Endothelial cell of umbilical vein (primary cell): ENCODE measurements around the gene NEMP1. TPM values are rescaled to one million over a fixed set of nuclear protein-coding genes. Genes with fewer than 3 reads are reported as not detected.

Experiments
- BruUV-seq: library from RNA; stranded (reverse); fragments of 400-500 nt; replicated peaks from 2 replicates; lab custom pipeline; 2021; lab: Mats Ljungman, UMichigan
- CTCF ChIA-PET: fragments of 300-600, 350-600 bp; sonication (Branson Sonifier 250); formaldehyde crosslinking; loops from one replicate; lab custom pipeline; 2021; ENCODE audit warnings: antibody characterized with exemption, inconsistent platforms; lab: Charles Lee
- POLR2A ChIA-PET: fragments of 300-600, 350-600 bp; sonication (Branson Sonifier 250); formaldehyde crosslinking; loops from one replicate; lab custom pipeline; 2021; ENCODE audit warnings: antibody characterized with exemption, inconsistent platforms; lab: Charles Lee
- DNase-seq: peaks from one replicate; pipeline ENCODE4 v3.0.0-alpha.2; 2011; ENCODE audit warnings: low read depth, low spot score
- FAIRE-seq: peaks from 2 replicates; lab custom pipeline; 2011; peaks lifted over from hg19 to GRCh38; lab: Jason Lieb, UNC
- H2AFZ ChIP-seq: 2 replicates; pipeline ENCODE4 v1.6.0; 2012; ENCODE audit warnings: low read depth, low read length, control low read depth, inconsistent platforms
- H3K27ac ChIP-seq: 2 replicates; pipeline ENCODE4 v1.5.1; 2011; ENCODE audit warnings: low read depth, mild to moderate bottlenecking, control low read depth, low read length, moderate library complexity; ENCODE audit not compliant: insufficient read depth
- H3K27me3 ChIP-seq, 2 experiments: 2 replicates each; pipeline versions ENCODE4 v1.6.0 to v1.6.1; 2011; ENCODE audit warnings: low read length in 2 of 2, mixed read lengths in 1 of 2; ENCODE audit not compliant: control insufficient read depth in 2 of 2, insufficient read depth in 2 of 2
- H3K36me3 ChIP-seq, 2 experiments: 2 replicates in 1 of 2; 3 replicates in 1 of 2; pipeline ENCODE4 v1.5.1; 2011; ENCODE audit warnings: low read length in 2 of 2, mild to moderate bottlenecking in 1 of 2, moderate library complexity in 1 of 2; ENCODE audit not compliant: control insufficient read depth in 2 of 2, insufficient read depth in 2 of 2; ENCODE audit errors: extremely low read depth in 1 of 2
- H3K4me1 ChIP-seq: 3 replicates; pipeline ENCODE4 v1.5.1; 2011; ENCODE audit warnings: mild to moderate bottlenecking, low read length; ENCODE audit not compliant: control insufficient read depth, insufficient read depth; ENCODE audit errors: extremely low read depth
- H3K4me2 ChIP-seq: 2 replicates; pipeline ENCODE4 v1.6.1; 2011; ENCODE audit warnings: low read length, control low read depth, mixed read lengths; ENCODE audit not compliant: insufficient read depth
- H3K4me3 ChIP-seq, 3 experiments: fragments of 200-600 bp in 1 of 3; sonication (generic), shearing (Covaris generic) in 1 of 3; replicated peaks in 1 of 3; 2 replicates each; pipeline ENCODE4 v1.5.1; 2011 to 2016; ENCODE audit warnings: control low read depth in 3 of 3, low read length in 3 of 3, mild to moderate bottlenecking in 2 of 3, inconsistent platforms in 1 of 3, low read depth in 1 of 3, moderate library complexity in 1 of 3; ENCODE audit not compliant: insufficient read depth in 1 of 3
- H3K79me2 ChIP-seq: 2 replicates; pipeline ENCODE4 v1.6.0; 2012; ENCODE audit warnings: low read length, inconsistent platforms; ENCODE audit not compliant: control insufficient read depth, insufficient read depth
- H3K9ac ChIP-seq: replicated peaks from 2 replicates; pipeline ENCODE3; 2011; ENCODE audit warnings: low read length, control low read depth; ENCODE audit not compliant: insufficient read depth; ENCODE audit errors: extremely low read depth
- H3K9me1 ChIP-seq: replicated peaks from 3 replicates; pipeline ENCODE4 v1.6.0; 2011; ENCODE audit warnings: mild to moderate bottlenecking, low read length; ENCODE audit not compliant: control insufficient read depth, insufficient read depth; ENCODE audit errors: extremely low read depth
- H3K9me3 ChIP-seq: replicated peaks from 2 replicates; pipeline ENCODE4 v1.5.1; 2012; ENCODE audit warnings: low read length, inconsistent platforms; ENCODE audit not compliant: control insufficient read depth, insufficient read depth
- H4K20me1 ChIP-seq: replicated peaks from 2 replicates; pipeline ENCODE3; 2011; ENCODE audit warnings: mild to moderate bottlenecking, low read length; ENCODE audit not compliant: control insufficient read depth, insufficient read depth; ENCODE audit errors: extremely low read depth
- CTCF ChIP-seq, 2 donors: IDR thresholded peaks; 1 replicate in 1 of 2; 2 replicates in 1 of 2; pipeline ENCODE4 v1.5.1; 2011; ENCODE audit warnings: low read length in 2 of 2, mild to moderate bottlenecking in 2 of 2, moderate library complexity in 2 of 2, control low read depth in 1 of 2, inconsistent platforms in 1 of 2, low read depth in 1 of 2; ENCODE audit not compliant: insufficient read depth in 1 of 2; ENCODE audit errors: extremely low read depth in 1 of 2
- EZH2 ChIP-seq: IDR thresholded peaks from 2 replicates; pipeline ENCODE4 v1.6.1; 2012; ENCODE audit warnings: borderline replicate concordance, low read depth, mild to moderate bottlenecking, moderate library complexity, low read length, inconsistent platforms; ENCODE audit not compliant: severe bottlenecking
- FOS ChIP-seq: IDR thresholded peaks from 2 replicates; pipeline ENCODE4 v1.6.1; 2011; ENCODE audit warnings: mild to moderate bottlenecking, low read length, moderate library complexity, borderline replicate concordance; ENCODE audit not compliant: insufficient read depth
- GATA2 ChIP-seq: IDR thresholded peaks from 2 replicates; pipeline ENCODE4 v1.7.0; 2011; ENCODE audit warnings: low read depth, mild to moderate bottlenecking, moderate library complexity, mixed read lengths, low read length; ENCODE audit not compliant: insufficient read length, insufficient read depth
- JUN ChIP-seq: IDR thresholded peaks from 2 replicates; pipeline ENCODE4 v1.6.1; 2011; ENCODE audit warnings: borderline replicate concordance, low read depth; ENCODE audit not compliant: insufficient read length, insufficient read depth
- MAX ChIP-seq: IDR thresholded peaks from 2 replicates; pipeline ENCODE4 v1.6.1; 2011; ENCODE audit not compliant: insufficient read depth, insufficient read length
- MYC ChIP-seq: IDR thresholded peaks from one replicate; pipeline ENCODE4 v1.6.1; 2011; ENCODE audit warnings: mild to moderate bottlenecking, low read depth, low read length
- POLR2A ChIP-seq: IDR thresholded peaks from 2 replicates; pipeline ENCODE4 v1.6.1; 2012; ENCODE audit warnings: low read depth, mild to moderate bottlenecking, control low read depth, low read length
- POLR2AphosphoS5 ChIP-seq: IDR thresholded peaks from 2 replicates; pipeline ENCODE4 v1.6.1; 2012; ENCODE audit warnings: low read depth, mild to moderate bottlenecking, control low read depth, low read length, moderate library complexity; ENCODE audit not compliant: insufficient read depth
- dilution Hi-C: fragments of 300-500 bp; cut with MboI; formaldehyde crosslinking; loops from one replicate; pipeline ENCODE4 v1.15.0; 2019; ENCODE audit warnings: low sequenced_read_pairs; ENCODE audit not compliant: extremely low pct_ligation_motif_present
- intact Hi-C: fragments of 100-400 bp; cut with micrococcal nuclease; formaldehyde crosslinking; loops from one replicate; pipeline ENCODE4 v1.10.0; 2022
- polyA plus RNA-seq, 4 experiments: library from polyadenylated mRNA; depleted of rRNA in 3 of 4; stranded (reverse) in 3 of 4; unstranded in 1 of 4; fragments of >200 nt; gene quantifications; 2 replicates each; pipeline versions ENCODE4 v1.2.1 to v1.2.3, GENCODE V29; 2011 to 2012; ENCODE audit warnings: missing spikeins in 1 of 4
- total RNA-seq: library from RNA; stranded (reverse); gene quantifications from 2 replicates; pipeline ENCODE4 v1.2.3, GENCODE V29; 2021

Gene NEMP1
- total and polyA plus RNA-seq, 2 donors (not counting 3 experiments of a cell fraction or from before 2014, with no cell fraction given), result 10.8 to 21.5 TPM

- Histone ChIP-seq H2AFZ (no peak overlapping the region), H3K9ac (no peak overlapping the region), H3K4me2 (no peak overlapping the region), H3K27ac (no peak overlapping the region), H3K27me3 (no peaks in the 10 kb centered on the region), H3K36me3 (peaks cover 4 to 38% of the 10 kb centered on the region in 2 experiments), H3K79me2 (no peaks in the 10 kb centered on the region), H3K9me3 (no peaks in the 10 kb centered on the region), H4K20me1 (no peaks in the 10 kb centered on the region), H3K4me3 (no peak overlapping the region), H3K4me1 (peaks cover 4% of the 10 kb centered on the region), H3K9me1 (no peaks in the 10 kb centered on the region)
- DNase-seq (no peak), FAIRE-seq (no peak)
- dilution Hi-C loops, result no loop called here
- intact Hi-C loops, result no loop called here
- TF ChIP-seq GATA2, result no peak
- TF ChIP-seq MYC, result no peak
- TF ChIP-seq MAX, result no peak
- TF ChIP-seq JUN, result no peak
- ChIA-PET CTCF (interaction anchor here (0.6 to 1.8 kb wide), 5 partner anchors 10 to 111 kb away, joined by 3 to 4 read pairs (median 4); no protein-coding TSS in a partner anchor), POLR2A (interaction anchor here (0.7 kb wide), 1 partner anchor 630 kb away, joined by 3 read pairs; no protein-coding TSS in a partner anchor)
- BruUV-seq, result no TSS peak
These were observed 23.5 kb upstream of the NEMP1 start for GRCh38 chr12:57101892-57102695.

- no peak for DNase-seq
- Histone ChIP-seq H3K4me1 (peaks cover 4% of the 10 kb centered on the region), H2AFZ (no peak overlapping the region), H4K20me1 (no peaks in the 10 kb centered on the region), H3K4me2 (no peak overlapping the region), H3K9me3 (no peaks in the 10 kb centered on the region), H3K27me3 (no peaks in the 10 kb centered on the region), H3K27ac (no peak overlapping the region), H3K4me3 (no peak overlapping the region), H3K79me2 (no peaks in the 10 kb centered on the region), H3K9ac (no peak overlapping the region), H3K9me1 (no peaks in the 10 kb centered on the region), H3K36me3 (peaks cover 4 to 40% of the 10 kb centered on the region in 2 experiments)
- BruUV-seq, result no TSS peak
- no peak for FAIRE-seq
- dilution Hi-C loops (no loop called here), intact Hi-C loops (no loop called here)
- ChIA-PET POLR2A (no interaction called here), CTCF (interaction anchor here (3.5 to 14.4 kb wide), 2 partner anchors 11 to 31 kb away, joined by 15 to 158 read pairs; partner anchors contain the start of gene STAT6)
- TF ChIP-seq GATA2 (no peak), CTCF (IDR thresholded peaks at IDR 0.05; ENCODE audit: extremely low read depth in 1 of 2, insufficient read depth in 1 of 2, low read depth in 1 of 2, low read length in 2 of 2) (no peak), JUN (no peak), MAX (no peak), EZH2 (no peak), FOS (no peak), POLR2AphosphoS5 (no peak), MYC (no peak), POLR2A (no peak)
These were observed 21.2 kb upstream of the NEMP1 start for GRCh38 chr12:57099766-57100165.
